ENCODE results near the gene BRD3.
A peak's percentile ranks its signal among the peaks of the same experiment; 100 is the strongest.

The BRD3 gene

GRCh38 chr9:134066526-134066912 is 1.3 kb downstream of the BRD3 start:
- DNase-seq = peak; percentile 37

- peak; percentile 76 for DNase-seq
These were observed 2.0 kb downstream of the BRD3 start for GRCh38 chr9:134065612-134066419.

- DNase-seq = no peak
These were observed 3.1 kb downstream of the BRD3 start for GRCh38 chr9:134064711-134065110.

- DNase-seq = no peak
These were observed 4.0 kb downstream of the BRD3 start for GRCh38 chr9:134063571-134064450.

- DNase-seq = no peak
These were observed 4.7 kb downstream of the BRD3 start for GRCh38 chr9:134063088-134063570.

GRCh38 chr9:134062461-134063087 is 5.3 kb downstream of the BRD3 start:
- no peak for DNase-seq

- no peak for DNase-seq
These were observed 6.0 kb downstream of the BRD3 start for GRCh38 chr9:134061688-134062371.

GRCh38 chr9:134061019-134061687 is 6.7 kb downstream of the BRD3 start:
- DNase-seq = no peak

GRCh38 chr9:134060546-134060945 is 7.3 kb downstream of the BRD3 start:
- DNase-seq = no peak

GRCh38 chr9:134059661-134060395 is 8.0 kb downstream of the BRD3 start:
- DNase-seq = no peak

- DNase-seq = no peak
These were observed 8.6 kb downstream of the BRD3 start for GRCh38 chr9:134059188-134059641.

GRCh38 chr9:134058716-134059115 is 9.1 kb downstream of the BRD3 start:
- DNase-seq = no peak

- no peak for DNase-seq
These were observed 9.8 kb downstream of the BRD3 start for GRCh38 chr9:134057751-134058701.

GRCh38 chr9:134057307-134057657 is 10.5 kb downstream of the BRD3 start:
- no peak for DNase-seq

- no peak for DNase-seq
These were observed 11.1 kb downstream of the BRD3 start for GRCh38 chr9:134056483-134057306.

GRCh38 chr9:134055981-134056461 is 11.8 kb downstream of the BRD3 start:
- DNase-seq = peak; percentile 45

- no peak for DNase-seq
These were observed 12.7 kb downstream of the BRD3 start for GRCh38 chr9:134054891-134055811.

Data from hematopoietic multipotent progenitor cell treated with erythropoietin and hydrocortisone succinate and interleukin-3 and kit ligand, for 8 days (in vitro differentiated cells).